ENCODE measurements around the gene CDK10.

- TF ChIP-seq POLR2A (IDR thresholded peaks at IDR 0.05; ENCODE audit: low read depth, low read length), result no peak
- no peak for TF ChIP-seq POLR2AphosphoS5 (IDR thresholded peaks at IDR 0.05; ENCODE audit: low read depth, low read length)
Measured at GRCh38 chr16:89732142-89732917, 45.8 kb downstream of the CDK10 start.

All from GM12892 (cell line).